Right lobe of liver (tissue), 4 donors: ENCODE results near the gene CIAO1.

Experiments
- POLR2A ChIP-seq: fragments of 450-650 bp; IDR thresholded peaks from one replicate; pipeline ENCODE4 v1.6.1; 2017; ENCODE audit warnings: antibody characterized with exemption, mild to moderate bottlenecking
- TF ChIP-seq, protein P1 (sequence below), 4 donors: fragments of 200-600 bp in 3 of 4; fragments of 450-650 bp in 1 of 4; IDR thresholded peaks; one replicate each; pipeline versions ENCODE4 v1.5.1 to v1.8.0; 2016 to 2022; ENCODE audit warnings: antibody characterized with exemption in 4 of 4, mild to moderate bottlenecking in 2 of 4
- donor health status: DM: no; HTN: no; CAD: no.
- donor health status: DM: no; HTN: no; CAD: no.
- donor health status: DM: no; HTN: yes; CAD: no.

GRCh38 chr2:96225016-96225533 is 41.0 kb upstream of the CIAO1 start:
- TF ChIP-seq POLR2A = no peak
- TF ChIP-seq, protein P1, sequence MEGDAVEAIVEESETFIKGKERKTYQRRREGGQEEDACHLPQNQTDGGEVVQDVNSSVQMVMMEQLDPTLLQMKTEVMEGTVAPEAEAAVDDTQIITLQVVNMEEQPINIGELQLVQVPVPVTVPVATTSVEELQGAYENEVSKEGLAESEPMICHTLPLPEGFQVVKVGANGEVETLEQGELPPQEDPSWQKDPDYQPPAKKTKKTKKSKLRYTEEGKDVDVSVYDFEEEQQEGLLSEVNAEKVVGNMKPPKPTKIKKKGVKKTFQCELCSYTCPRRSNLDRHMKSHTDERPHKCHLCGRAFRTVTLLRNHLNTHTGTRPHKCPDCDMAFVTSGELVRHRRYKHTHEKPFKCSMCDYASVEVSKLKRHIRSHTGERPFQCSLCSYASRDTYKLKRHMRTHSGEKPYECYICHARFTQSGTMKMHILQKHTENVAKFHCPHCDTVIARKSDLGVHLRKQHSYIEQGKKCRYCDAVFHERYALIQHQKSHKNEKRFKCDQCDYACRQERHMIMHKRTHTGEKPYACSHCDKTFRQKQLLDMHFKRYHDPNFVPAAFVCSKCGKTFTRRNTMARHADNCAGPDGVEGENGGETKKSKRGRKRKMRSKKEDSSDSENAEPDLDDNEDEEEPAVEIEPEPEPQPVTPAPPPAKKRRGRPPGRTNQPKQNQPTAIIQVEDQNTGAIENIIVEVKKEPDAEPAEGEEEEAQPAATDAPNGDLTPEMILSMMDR (IDR thresholded peaks at IDR 0.05) = no peak
